ENCODE results near the gene SMIM9.

DNA sequence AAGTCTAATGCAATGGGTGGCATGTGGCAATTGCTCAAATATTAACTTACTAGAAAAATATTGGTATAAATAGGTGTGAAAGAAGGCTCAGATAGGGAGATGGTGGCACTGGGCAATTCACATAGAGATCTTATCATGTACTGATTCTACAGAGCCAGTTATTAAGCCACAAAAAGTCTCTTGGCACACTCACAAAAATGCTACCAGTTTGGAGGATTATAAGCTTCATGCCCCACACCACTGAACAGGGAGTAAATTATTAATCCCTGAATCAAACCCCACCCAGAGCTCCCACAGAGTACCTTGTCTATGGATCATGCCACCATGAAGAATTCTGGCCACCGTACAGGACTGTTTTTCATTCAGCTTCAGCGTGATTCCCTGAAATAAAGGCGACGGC, 43.0 kb downstream of the SMIM9 start:
- TF ChIP-seq, protein P1, sequence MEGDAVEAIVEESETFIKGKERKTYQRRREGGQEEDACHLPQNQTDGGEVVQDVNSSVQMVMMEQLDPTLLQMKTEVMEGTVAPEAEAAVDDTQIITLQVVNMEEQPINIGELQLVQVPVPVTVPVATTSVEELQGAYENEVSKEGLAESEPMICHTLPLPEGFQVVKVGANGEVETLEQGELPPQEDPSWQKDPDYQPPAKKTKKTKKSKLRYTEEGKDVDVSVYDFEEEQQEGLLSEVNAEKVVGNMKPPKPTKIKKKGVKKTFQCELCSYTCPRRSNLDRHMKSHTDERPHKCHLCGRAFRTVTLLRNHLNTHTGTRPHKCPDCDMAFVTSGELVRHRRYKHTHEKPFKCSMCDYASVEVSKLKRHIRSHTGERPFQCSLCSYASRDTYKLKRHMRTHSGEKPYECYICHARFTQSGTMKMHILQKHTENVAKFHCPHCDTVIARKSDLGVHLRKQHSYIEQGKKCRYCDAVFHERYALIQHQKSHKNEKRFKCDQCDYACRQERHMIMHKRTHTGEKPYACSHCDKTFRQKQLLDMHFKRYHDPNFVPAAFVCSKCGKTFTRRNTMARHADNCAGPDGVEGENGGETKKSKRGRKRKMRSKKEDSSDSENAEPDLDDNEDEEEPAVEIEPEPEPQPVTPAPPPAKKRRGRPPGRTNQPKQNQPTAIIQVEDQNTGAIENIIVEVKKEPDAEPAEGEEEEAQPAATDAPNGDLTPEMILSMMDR (conservative IDR thresholded peaks at IDR 0.05; ENCODE audit: low read depth, low read length), result no peak
- no peak for TF ChIP-seq EZH2 (IDR thresholded peaks at IDR 0.05; ENCODE audit: borderline replicate concordance, low read depth, low read length, poor library complexity, severe bottlenecking)
